Neural crest cell (in vitro differentiated cells): ENCODE measurements around the gene NOL12. TPM values are rescaled to one million over a fixed set of nuclear protein-coding genes. Genes with fewer than 3 reads are reported as not detected.
"Not testable (repeated sequence)": the region's sequence is repeated elsewhere in the genome, so short reads cannot be mapped to it uniquely, and the experiment has no call there.

Source experiments
- DNase-seq: peaks from one replicate; pipeline ENCODE4 v3.0.0; 2021; ENCODE audit warnings: low read depth, mixed read lengths, low spot score
- H3K27ac Mint-ChIP-seq: one replicate; pipeline ENCODE4 v1.8.0; 2021; ENCODE audit warnings: mild to moderate bottlenecking, mixed read lengths; ENCODE audit not compliant: unreplicated experiment
- H3K27me3 Mint-ChIP-seq: 2 replicates; pipeline ENCODE4 v1.8.0; 2021; ENCODE audit warnings: low read depth, mild to moderate bottlenecking, mixed read lengths
- H3K36me3 Mint-ChIP-seq: 2 replicates; pipeline ENCODE4 v1.8.0; 2021; ENCODE audit warnings: low read depth, mild to moderate bottlenecking, mixed read lengths
- H3K4me1 Mint-ChIP-seq: 2 replicates; pipeline ENCODE4 v1.8.0; 2021; ENCODE audit warnings: mixed read lengths
- H3K4me3 Mint-ChIP-seq: one replicate; pipeline ENCODE4 v1.8.0; 2021; ENCODE audit warnings: mild to moderate bottlenecking, mixed read lengths
- H3K9me3 Mint-ChIP-seq: 2 replicates; pipeline ENCODE4 v1.8.0; 2021; ENCODE audit warnings: mixed read lengths
- total RNA-seq: library from RNA; stranded (reverse); gene quantifications from 2 replicates; pipeline ENCODE4 v1.2.1, GENCODE V29; 2021
- TF ChIP-seq, protein P1 (sequence below): fragments of 200-600 bp; sonication (generic); conservative IDR thresholded peaks from 2 replicates; pipeline ENCODE4 v1.5.0; 2021; ENCODE audit warnings: antibody characterized with exemption, mild to moderate bottlenecking

The NOL12 gene
- total RNA-seq, 1 donor from 2014 or later: 43.3 TPM

DNA sequence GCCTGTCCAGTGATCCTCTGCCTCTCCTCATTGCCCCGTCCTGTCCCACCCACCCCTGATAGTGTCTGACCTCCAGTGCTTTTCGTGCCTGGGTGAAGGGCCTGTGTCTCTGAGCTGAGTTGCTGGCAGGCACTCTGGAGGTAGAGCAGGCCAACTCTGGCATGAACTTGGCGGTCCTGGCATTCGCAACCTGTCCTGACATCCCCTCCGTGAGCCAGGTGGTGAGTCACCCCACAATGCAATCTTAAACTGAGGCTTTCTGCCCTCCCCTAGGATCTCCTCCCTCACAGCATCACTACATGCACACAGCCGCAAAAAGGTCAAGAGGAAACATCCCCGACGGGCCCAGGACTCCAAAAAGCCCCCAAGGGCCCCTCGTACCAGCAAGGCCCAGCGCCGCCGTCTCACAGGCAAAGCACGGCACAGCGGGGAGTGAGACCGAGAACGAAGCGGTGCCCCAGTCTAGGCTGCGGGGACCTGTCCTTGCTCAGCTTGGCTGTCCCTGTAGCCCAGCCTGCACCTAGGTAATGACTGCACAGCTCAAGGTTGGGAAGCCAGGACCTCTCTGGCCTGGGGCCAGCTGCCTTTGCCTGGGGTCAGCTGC is 4.9 kb downstream of the NOL12 start:
- no peak for DNase-seq
- H3K27ac Mint-ChIP-seq: no peak overlapping the region
- peaks cover 23% of the 10 kb centered on the region for H3K4me1 Mint-ChIP-seq
- H3K9me3 Mint-ChIP-seq: no peaks in the 10 kb centered on the region
- H3K27me3 Mint-ChIP-seq: no peaks in the 10 kb centered on the region
- H3K4me3 Mint-ChIP-seq: no peak overlapping the region
- peaks cover 5% of the 10 kb centered on the region for H3K36me3 Mint-ChIP-seq
- TF ChIP-seq, protein P1, sequence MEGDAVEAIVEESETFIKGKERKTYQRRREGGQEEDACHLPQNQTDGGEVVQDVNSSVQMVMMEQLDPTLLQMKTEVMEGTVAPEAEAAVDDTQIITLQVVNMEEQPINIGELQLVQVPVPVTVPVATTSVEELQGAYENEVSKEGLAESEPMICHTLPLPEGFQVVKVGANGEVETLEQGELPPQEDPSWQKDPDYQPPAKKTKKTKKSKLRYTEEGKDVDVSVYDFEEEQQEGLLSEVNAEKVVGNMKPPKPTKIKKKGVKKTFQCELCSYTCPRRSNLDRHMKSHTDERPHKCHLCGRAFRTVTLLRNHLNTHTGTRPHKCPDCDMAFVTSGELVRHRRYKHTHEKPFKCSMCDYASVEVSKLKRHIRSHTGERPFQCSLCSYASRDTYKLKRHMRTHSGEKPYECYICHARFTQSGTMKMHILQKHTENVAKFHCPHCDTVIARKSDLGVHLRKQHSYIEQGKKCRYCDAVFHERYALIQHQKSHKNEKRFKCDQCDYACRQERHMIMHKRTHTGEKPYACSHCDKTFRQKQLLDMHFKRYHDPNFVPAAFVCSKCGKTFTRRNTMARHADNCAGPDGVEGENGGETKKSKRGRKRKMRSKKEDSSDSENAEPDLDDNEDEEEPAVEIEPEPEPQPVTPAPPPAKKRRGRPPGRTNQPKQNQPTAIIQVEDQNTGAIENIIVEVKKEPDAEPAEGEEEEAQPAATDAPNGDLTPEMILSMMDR: no peak

DNA sequence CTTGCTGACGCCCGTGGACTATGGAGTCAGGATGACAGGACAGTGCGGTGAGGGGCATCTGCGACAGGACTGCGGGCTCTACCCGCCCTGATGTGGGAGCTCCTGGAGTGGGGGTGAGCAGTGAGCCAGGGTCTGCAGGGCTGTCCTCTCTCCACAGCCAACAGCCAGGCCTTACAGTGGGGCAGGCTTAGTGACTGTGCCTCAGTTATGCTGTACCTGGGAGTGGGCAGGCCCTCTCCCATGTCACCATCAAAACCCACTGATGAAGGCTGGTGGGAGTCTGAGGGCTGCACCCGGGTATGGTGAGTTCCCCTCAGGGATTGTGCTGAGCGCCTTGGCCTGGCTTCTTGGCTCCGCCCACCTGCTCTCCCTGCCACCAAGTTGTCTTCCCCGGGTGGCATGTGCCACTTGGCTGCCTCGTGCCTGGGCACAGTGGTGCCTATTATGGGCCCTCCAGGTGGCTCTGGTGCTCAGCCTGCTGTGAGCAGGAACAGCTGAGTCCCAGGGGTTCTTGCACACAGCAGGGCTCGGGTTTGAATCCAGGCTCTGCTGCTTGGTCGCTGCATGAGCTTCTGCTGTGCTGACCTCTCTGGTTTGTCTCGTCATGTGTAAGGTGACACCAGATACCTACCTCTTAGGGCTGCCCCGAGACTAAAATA is 6.6 kb downstream of the NOL12 start:
- DNase-seq: no peak
- H3K27me3 Mint-ChIP-seq: no peaks in the 10 kb centered on the region
- peaks cover 20% of the 10 kb centered on the region for H3K4me1 Mint-ChIP-seq
- H3K4me3 Mint-ChIP-seq: no peak overlapping the region
- H3K36me3 Mint-ChIP-seq: peaks cover 5% of the 10 kb centered on the region
- H3K27ac Mint-ChIP-seq: no peak overlapping the region
- TF ChIP-seq, protein P1: no peak
- H3K9me3 Mint-ChIP-seq: no peaks in the 10 kb centered on the region

DNA sequence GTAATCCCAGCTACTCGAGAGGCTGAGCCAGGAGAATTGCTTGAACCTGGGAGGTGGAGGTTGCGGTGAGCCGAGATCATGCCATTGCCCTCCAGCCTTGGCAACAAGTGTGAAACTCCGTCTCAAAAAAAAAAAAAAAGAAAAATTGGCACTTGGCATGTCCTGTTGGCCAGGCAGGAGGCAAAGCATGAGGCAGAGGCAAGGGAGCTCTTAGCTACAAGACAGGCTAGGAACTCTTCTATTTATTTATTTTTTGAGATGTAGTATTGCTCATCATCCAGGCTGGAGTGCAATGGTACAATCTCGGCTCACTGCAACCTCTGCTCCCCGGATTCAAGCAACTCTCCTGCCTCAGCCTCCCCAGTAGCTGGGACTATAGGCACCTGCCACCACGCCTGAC is 8.0 kb downstream of the NOL12 start:
- peaks cover 17% of the 10 kb centered on the region for H3K4me1 Mint-ChIP-seq
- H3K27me3 Mint-ChIP-seq, H3K4me3 Mint-ChIP-seq, DNase-seq, H3K36me3 Mint-ChIP-seq, H3K27ac Mint-ChIP-seq, H3K9me3 Mint-ChIP-seq: not testable (repeated sequence)

DNA sequence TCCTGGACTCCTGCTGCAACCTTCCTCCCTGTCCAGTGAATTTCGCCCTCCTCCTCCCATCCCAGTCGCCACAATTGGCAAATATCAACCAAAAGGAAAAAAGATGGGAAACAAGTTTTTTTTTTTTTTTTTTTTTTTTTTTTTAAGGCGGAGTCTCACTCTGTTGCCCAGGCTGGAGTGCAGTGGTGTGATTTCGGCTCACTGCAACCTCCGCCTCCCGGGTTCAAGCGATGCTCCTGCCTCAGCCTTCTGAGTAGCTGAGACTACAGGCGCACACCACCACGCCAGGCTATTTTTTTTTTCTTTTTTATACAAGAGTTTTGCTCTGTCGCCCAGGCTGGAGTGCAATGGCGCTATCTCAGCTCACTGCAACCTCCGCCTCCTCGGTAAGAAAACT is 10.1 kb downstream of the NOL12 start:
- not testable (repeated sequence) for H3K9me3 Mint-ChIP-seq, H3K27me3 Mint-ChIP-seq, DNase-seq, H3K36me3 Mint-ChIP-seq
- H3K27ac Mint-ChIP-seq: peak overlapping the region; percentile 81
- peak overlapping the region; percentile 89 for H3K4me3 Mint-ChIP-seq
- peaks cover 17% of the 10 kb centered on the region for H3K4me1 Mint-ChIP-seq

DNA sequence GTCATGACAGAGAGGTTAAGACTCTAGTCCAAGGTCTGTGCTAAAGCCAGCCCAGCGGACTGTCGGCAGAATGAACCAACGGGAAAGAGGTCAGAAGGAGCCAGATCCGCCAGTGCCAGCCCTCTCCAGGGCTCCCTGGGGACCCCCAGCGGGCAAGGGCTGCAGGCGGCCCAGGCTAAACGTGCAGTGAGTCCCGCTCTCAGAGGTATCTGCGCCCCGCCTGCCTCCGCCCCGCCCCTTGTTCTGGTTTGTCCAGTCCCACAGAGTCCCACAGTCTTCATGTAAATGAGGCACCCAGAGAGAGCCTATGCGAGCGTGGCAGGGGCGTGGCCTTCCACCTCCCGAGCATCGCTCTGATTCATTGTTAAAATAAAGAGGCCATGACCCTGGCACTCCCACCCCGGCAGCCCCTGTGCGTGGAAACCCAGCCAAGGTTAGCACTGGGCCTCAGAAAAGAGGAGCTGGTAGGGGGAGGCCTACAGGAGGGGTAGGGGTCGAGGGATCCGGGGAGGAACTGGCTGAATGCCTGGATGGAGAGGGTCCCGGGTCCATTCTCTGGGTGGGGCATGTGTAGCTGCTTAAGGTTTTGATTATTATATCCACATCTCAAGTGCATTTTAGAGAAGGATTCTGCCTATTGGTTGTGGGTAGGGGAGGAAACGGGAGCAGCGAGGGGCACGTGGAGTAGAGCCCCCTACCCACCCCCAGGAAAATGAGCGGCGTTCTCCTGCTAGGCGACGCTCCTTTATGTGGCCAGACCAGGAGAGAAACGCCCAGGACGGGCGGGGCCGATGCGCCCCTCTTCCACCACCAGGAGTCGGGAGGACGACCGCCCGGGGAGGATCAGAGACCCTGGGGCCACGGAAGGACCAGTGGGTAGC is 10.8 kb downstream of the NOL12 start, which contains the start of gene TRIOBP:
TRIOBP (plus strand) TSS at position 392 of the 881 bp plus-strand sequence. CDS start 4,318 bp downstream, outside the sequence.
- Mint-ChIP-seq H3K27me3 (no peaks in the 10 kb centered on the region), H3K36me3 (peaks cover 2% of the 10 kb centered on the region), H3K9me3 (no peaks in the 10 kb centered on the region), H3K27ac (peak within 1 kb of the TSS; percentile 84), H3K4me1 (peaks cover 17% of the 10 kb centered on the region), H3K4me3 (peak within 1 kb of the TSS; percentile 89)
- TF ChIP-seq, protein P1: peak; percentile 63
- peak; percentile 95 for DNase-seq

DNA sequence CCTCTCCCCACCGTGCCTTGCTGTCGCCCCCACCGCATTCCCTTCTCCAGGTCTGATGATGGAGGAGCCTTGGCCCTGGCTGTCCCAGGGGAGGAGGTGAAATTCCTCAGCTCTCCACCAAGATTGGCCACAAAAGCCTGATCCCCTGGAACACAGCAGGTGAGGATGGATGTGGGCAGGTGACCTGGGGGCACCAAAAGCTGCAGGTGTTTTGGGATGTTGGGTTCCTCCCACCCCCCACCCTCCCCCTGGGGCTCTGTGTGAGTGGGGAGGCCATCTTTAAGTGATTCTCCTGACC is 11.3 kb downstream of the NOL12 start:
- TF ChIP-seq, protein P1: peak; percentile 1
- no peaks in the 10 kb centered on the region for H3K9me3 Mint-ChIP-seq
- no peak overlapping the region for H3K4me3 Mint-ChIP-seq
- no peaks in the 10 kb centered on the region for H3K27me3 Mint-ChIP-seq
- H3K36me3 Mint-ChIP-seq: peaks cover 2% of the 10 kb centered on the region
- DNase-seq: no peak
- peaks cover 17% of the 10 kb centered on the region for H3K4me1 Mint-ChIP-seq
- H3K27ac Mint-ChIP-seq: no peak overlapping the region
